Measurements from ENCODE around the gene DAPK1.

Gene DAPK1

GRCh38 chr9:87671478-87671877 lies 173.8 kb downstream of the DAPK1 start:
- no peaks in the 10 kb centered on the region for H3K4me1 ChIP-seq
- no peak overlapping the region for H3K4me3 ChIP-seq
- H3K36me3 ChIP-seq, result peaks cover 0 to 5% (median 0%) of the 10 kb centered on the region in 3 donors
- intact Hi-C loops (cut with DNase I; ENCODE audit: low total_unique reads), result no loop called here
- H3K27me3 ChIP-seq, result no peaks in the 10 kb centered on the region
- peaks cover 0 to 9% (median 8%) of the 10 kb centered on the region in 3 donors for H3K9me3 ChIP-seq
- TF ChIP-seq CTCF (IDR thresholded peaks at IDR 0.05), result no peak
- no peak overlapping the region for H3K27ac ChIP-seq
- no peak for DNase-seq

GRCh38 chr9:87671925-87672324 lies 174.3 kb downstream of the DAPK1 start:
- peaks cover 0 to 6% (median 5%) of the 10 kb centered on the region in 3 donors for H3K9me3 ChIP-seq
- no peak overlapping the region for H3K4me3 ChIP-seq
- H3K36me3 ChIP-seq, result peaks cover 0 to 5% (median 0%) of the 10 kb centered on the region in 3 donors
- DNase-seq, result no peak
- no peak overlapping the region for H3K27ac ChIP-seq
- TF ChIP-seq CTCF (IDR thresholded peaks at IDR 0.05), result no peak
- no peaks in the 10 kb centered on the region for H3K4me1 ChIP-seq
- intact Hi-C loops (cut with DNase I; ENCODE audit: low total_unique reads), result no loop called here
- H3K27me3 ChIP-seq, result no peaks in the 10 kb centered on the region

GRCh38 chr9:87672586-87672985 lies 174.9 kb downstream of the DAPK1 start:
- Histone ChIP-seq H3K4me3 (no peak overlapping the region), H3K27ac (no peak overlapping the region), H3K4me1 (no peaks in the 10 kb centered on the region), H3K36me3 (peaks cover 0 to 5% (median 0%) of the 10 kb centered on the region in 3 donors), H3K9me3 (no peaks in the 10 kb centered on the region), H3K27me3 (no peaks in the 10 kb centered on the region)
- intact Hi-C loops (cut with DNase I; ENCODE audit: low total_unique reads), result no loop called here
- TF ChIP-seq CTCF (IDR thresholded peaks at IDR 0.05), result no peak
- no peak for DNase-seq

GRCh38 chr9:87673446-87674120 lies 175.9 kb downstream of the DAPK1 start:
- DNase-seq, result no peak
- no peak for TF ChIP-seq CTCF (IDR thresholded peaks at IDR 0.05)
- Histone ChIP-seq H3K4me3 (no peak overlapping the region), H3K27me3 (no peaks in the 10 kb centered on the region), H3K36me3 (peaks cover 0 to 5% (median 0%) of the 10 kb centered on the region in 3 donors), H3K9me3 (no peaks in the 10 kb centered on the region), H3K27ac (no peak overlapping the region), H3K4me1 (no peaks in the 10 kb centered on the region)
- intact Hi-C loops (cut with DNase I; ENCODE audit: low total_unique reads), result no loop called here

- intact Hi-C loops (cut with DNase I; ENCODE audit: low total_unique reads), result no loop called here
- H3K9me3 ChIP-seq, result no peaks in the 10 kb centered on the region
- no peaks in the 10 kb centered on the region for H3K27me3 ChIP-seq
- no peak overlapping the region for H3K4me3 ChIP-seq
- no peak overlapping the region for H3K27ac ChIP-seq
- DNase-seq, result no peak
- H3K4me1 ChIP-seq, result no peaks in the 10 kb centered on the region
- no peak for TF ChIP-seq CTCF (IDR thresholded peaks at IDR 0.05)
- peaks cover 0 to 5% (median 0%) of the 10 kb centered on the region in 3 donors for H3K36me3 ChIP-seq
Measured at GRCh38 chr9:87674565-87675299, 177.1 kb downstream of the DAPK1 start.

Data from tibial artery (tissue), 4 donors.